ENCODE data around the gene DBH.

DBH gene

DNA sequence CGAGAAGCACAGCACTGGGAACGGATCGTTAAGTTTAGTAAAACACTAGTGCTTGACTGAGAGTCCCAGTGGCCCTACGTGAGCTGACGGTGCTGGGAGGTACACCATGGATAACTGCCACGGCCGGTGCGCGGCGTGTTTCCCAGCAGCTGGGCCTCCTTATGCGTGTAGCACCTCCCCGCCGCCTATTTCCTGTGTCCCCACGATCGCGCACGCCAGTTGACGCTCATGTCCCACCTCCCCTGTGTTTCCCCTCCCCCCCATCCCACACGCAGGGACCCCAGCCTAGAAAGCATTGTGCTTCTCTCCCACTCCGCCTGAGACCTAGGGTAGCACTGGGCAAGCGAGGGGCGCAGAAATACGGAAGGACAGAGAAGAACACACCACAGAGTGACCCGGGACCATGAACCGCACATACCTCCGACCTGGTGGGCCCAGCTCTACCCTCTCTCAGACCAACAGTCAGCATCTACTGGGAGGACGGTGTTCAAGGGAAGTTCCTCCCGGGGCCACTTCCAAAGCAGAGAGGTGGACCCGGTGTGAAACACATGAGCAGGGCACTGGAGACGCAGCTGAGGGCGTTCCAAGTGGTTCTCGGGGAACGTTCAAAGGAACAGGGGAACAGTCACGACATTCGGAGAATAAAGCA is 45.6 kb downstream of the DBH start:
- in situ Hi-C loops (cut with HindIII; ENCODE audit: low pct_unique_long_range_greater_than_20kb, low sequenced_read_pairs): no loop called here

GRCh38 chr9:133682818-133683585 is 46.8 kb downstream of the DBH start:
- in situ Hi-C loops (cut with HindIII; ENCODE audit: low pct_unique_long_range_greater_than_20kb, low sequenced_read_pairs): no loop called here
- no peak for DNase-seq (ENCODE audit: low read depth in 1 of 2, low spot score in 1 of 2)

More for the DNA sequence above, 45.6 kb downstream of the DBH start:
- TF ChIP-seq JUND (IDR thresholded peaks at IDR 0.05; ENCODE audit: low read depth): no peak
- no peak for DNase-seq (ENCODE audit: low read depth in 1 of 2, low spot score in 1 of 2)

GRCh38 chr9:133683586-133684120 is 47.5 kb downstream of the DBH start:
- in situ Hi-C loops (cut with HindIII; ENCODE audit: low pct_unique_long_range_greater_than_20kb, low sequenced_read_pairs): no loop called here
- no peak for TF ChIP-seq JUND (IDR thresholded peaks at IDR 0.05; ENCODE audit: low read depth)
- no peak for DNase-seq (ENCODE audit: low read depth in 1 of 2, low spot score in 1 of 2)

More at GRCh38 chr9:133682818-133683585, 46.8 kb downstream of the DBH start:
- TF ChIP-seq JUND (IDR thresholded peaks at IDR 0.05; ENCODE audit: low read depth): no peak

DNA sequence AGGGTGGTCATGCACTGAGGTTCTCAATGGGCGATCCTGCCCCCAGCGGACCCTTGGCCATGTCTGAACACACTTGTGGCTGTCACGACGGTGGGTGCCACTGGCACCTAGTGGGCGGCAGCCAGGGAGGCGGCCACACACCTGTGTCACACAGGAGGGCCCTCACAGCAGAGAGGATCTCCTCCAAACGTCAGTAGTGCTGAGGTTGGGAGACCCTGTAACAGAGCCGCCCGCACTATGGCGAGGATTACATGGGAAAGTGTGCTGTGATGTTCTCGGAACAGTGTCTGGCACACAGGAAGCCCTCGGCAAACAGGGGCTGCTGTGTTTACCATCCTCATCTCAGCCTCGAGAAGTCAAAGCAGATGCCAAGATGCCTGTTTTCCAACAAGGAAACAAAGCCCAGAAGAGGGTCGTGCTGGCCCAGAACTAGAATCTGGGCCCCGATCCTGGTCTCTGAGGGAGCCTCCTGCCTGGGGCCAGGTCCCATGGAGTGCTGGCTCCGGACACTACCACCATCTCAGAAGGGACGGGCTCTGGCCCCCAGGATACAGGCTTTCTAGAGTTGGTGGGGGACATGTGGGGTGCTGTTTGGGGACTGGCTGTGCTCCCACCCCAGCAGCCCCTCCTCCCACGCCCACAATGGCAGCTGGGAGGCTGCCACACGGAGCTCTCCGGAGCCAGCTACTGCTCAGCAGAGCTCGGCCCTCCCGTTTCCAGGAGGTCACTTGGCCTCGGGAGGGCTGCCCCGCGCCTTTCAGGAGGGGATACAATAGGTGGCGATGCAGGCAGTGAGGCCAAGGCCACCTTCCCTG is 48.2 kb downstream of the DBH start:
- DNase-seq (ENCODE audit: low read depth in 1 of 2, low spot score in 1 of 2): no peak
- no peak for TF ChIP-seq JUND (IDR thresholded peaks at IDR 0.05; ENCODE audit: low read depth)

GRCh38 chr9:133684936-133685361 is 48.8 kb downstream of the DBH start:
- TF ChIP-seq JUND (IDR thresholded peaks at IDR 0.05; ENCODE audit: low read depth): no peak
- no peak for DNase-seq (ENCODE audit: low read depth in 1 of 2, low spot score in 1 of 2)
- in situ Hi-C loops (cut with HindIII; ENCODE audit: low pct_unique_long_range_greater_than_20kb, low sequenced_read_pairs): no loop called here

More for the DNA sequence above, 48.2 kb downstream of the DBH start:
- in situ Hi-C loops (cut with HindIII; ENCODE audit: low pct_unique_long_range_greater_than_20kb, low sequenced_read_pairs): no loop called here

GRCh38 chr9:133685653-133686609 is 49.8 kb downstream of the DBH start:
- in situ Hi-C loops (cut with HindIII; ENCODE audit: low pct_unique_long_range_greater_than_20kb, low sequenced_read_pairs): no loop called here
- no peak for TF ChIP-seq JUND (IDR thresholded peaks at IDR 0.05; ENCODE audit: low read depth)
- no peak for DNase-seq (ENCODE audit: low read depth in 1 of 2, low spot score in 1 of 2)

DNA sequence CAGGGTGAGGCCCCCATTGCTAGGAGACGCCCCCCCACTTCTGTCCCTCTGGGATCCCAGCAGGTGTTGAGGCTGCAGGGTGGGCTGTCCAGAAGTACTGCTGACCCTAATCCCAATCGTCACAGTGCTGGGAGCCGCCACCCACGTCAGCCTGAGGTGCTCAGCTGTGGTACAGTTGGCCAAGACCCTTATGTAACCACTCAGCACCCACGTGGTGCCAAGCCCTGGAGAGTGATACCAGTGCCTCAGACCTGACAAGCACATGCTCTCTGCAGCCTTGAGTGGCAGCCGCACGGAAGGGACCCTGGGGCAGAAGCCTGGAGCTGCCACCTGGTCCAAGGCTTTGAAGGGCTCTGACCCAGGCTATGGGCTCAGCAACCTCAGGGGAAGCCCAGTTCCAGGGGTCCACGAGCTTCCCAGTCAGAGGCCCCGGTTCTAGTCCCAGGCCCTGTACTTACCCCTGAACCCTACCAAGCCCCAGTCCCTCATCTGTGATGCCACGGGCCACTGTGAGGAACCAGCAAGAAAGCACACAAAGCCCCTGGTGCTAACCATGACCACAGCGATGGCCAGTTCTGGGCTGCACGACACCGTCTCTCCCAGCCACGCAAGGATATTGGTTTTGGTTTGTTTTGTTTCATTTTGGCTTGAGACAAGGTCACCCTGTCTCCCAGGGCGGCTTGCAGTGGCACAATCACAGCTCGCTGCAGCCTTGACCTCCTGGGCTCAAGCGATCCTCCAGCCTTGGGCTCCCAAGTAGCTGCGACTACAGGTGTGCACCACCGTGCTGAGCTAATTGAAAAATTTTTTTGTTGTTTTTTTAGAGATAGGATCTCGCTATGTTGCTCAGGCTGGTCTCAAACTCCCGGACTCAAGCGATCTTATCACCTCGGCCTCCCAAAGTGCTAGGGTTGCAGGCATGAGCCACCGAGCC is 50.7 kb downstream of the DBH start:
- DNase-seq (ENCODE audit: low read depth in 1 of 2, low spot score in 1 of 2): peak in 1 of 2 experiments; percentile 55
- no peak for TF ChIP-seq JUND (IDR thresholded peaks at IDR 0.05; ENCODE audit: low read depth)
- in situ Hi-C loops (cut with HindIII; ENCODE audit: low pct_unique_long_range_greater_than_20kb, low sequenced_read_pairs): no loop called here

GRCh38 chr9:133687856-133688761 is 51.9 kb downstream of the DBH start:
- in situ Hi-C loops (cut with HindIII; ENCODE audit: low pct_unique_long_range_greater_than_20kb, low sequenced_read_pairs): no loop called here
- no peak for DNase-seq (ENCODE audit: low read depth in 1 of 2, low spot score in 1 of 2)
- no peak for TF ChIP-seq JUND (IDR thresholded peaks at IDR 0.05; ENCODE audit: low read depth)

DNA sequence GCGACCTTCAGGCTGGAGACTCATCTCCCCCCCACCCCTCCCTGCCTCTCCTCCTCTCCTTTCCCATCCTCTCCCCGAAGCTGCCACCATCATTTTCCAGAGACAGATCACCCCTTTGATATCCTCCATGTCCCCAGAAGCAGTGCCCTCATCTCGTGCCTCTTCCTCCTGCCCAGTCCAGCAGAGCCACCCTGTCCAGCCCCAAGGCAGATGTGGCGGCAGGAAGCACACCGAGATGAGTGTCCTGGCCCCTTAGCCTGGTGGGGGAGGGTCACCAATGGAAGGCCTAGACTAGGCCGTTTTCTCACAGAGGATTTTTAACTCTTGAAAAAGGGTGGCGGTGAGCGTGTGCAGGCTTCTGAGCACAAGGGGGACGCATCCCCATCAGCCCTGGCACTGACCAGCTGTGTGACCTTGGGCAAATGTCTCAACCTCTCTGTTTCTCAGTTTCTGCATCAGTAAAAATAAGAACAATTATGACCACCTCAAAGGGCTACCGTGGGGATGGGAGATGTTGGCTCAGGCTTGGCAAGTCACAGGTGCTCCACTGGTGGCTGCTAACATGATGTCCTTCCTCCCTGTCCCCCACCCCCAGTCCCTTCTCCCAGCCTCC is 53.1 kb downstream of the DBH start:
- TF ChIP-seq JUND (IDR thresholded peaks at IDR 0.05; ENCODE audit: low read depth): no peak
- in situ Hi-C loops (cut with HindIII; ENCODE audit: low pct_unique_long_range_greater_than_20kb, low sequenced_read_pairs): no loop called here
- DNase-seq (ENCODE audit: low read depth in 1 of 2, low spot score in 1 of 2): no peak
